Liver (tissue), 3 donors: ENCODE measurements around the gene GCKR.
"Not testable (repeated sequence)": the region's sequence is repeated elsewhere in the genome, so short reads cannot be mapped to it uniquely, and the experiment has no call there.

Experiments
- CTCF ChIP-seq: fragments of 150-350 bp; IDR thresholded peaks from 2 replicates; pipeline ENCODE4 v1.5.1; 2017; ENCODE audit warnings: improper control_type of control experiment, low read depth, low read length; ENCODE audit not compliant: missing input control
- JUND ChIP-seq, 2 donors: IDR thresholded peaks; 2 replicates each; pipeline ENCODE4 v1.6.1; 2016; ENCODE audit warnings: antibody characterized with exemption in 2 of 2
- RAD21 ChIP-seq, 2 donors: IDR thresholded peaks; 2 replicates each; pipeline ENCODE4 v1.6.1; 2016; ENCODE audit warnings: antibody characterized with exemption in 2 of 2, mild to moderate bottlenecking in 2 of 2
- SP1 ChIP-seq: IDR thresholded peaks from 2 replicates; pipeline ENCODE4 v1.6.1; 2018; ENCODE audit warnings: antibody characterized with exemption, mild to moderate bottlenecking
- donor health status: healthy.
- donor health status: healthy.

- TF ChIP-seq CTCF; SP1; JUND (IDR thresholded peaks at IDR 0.05); RAD21 (IDR thresholded peaks at IDR 0.05): not testable (repeated sequence)
Observed at GRCh38 chr2:27554451-27554850, 57.8 kb downstream of the GCKR start.
